GM19240 (cell line): Measurements from ENCODE around the gene CHST12.

ENCODE experiments used
- DNase-seq: peaks from one replicate; pipeline ENCODE4 v3.0.0; 2011; ENCODE audit warnings: low spot score; ENCODE audit not compliant: insufficient read length

CHST12 gene

GRCh38 chr7:2478399-2478785 is 75.0 kb downstream of the CHST12 start:
- no peak for DNase-seq

GRCh38 chr7:2478800-2479199 is 75.4 kb downstream of the CHST12 start:
- no peak for DNase-seq

GRCh38 chr7:2479276-2480069 is 76.1 kb downstream of the CHST12 start:
- no peak for DNase-seq

- no peak for DNase-seq
These were observed 76.6 kb downstream of the CHST12 start for GRCh38 chr7:2480070-2480408.

- no peak for DNase-seq
These were observed 77.8 kb downstream of the CHST12 start for GRCh38 chr7:2481195-2481594.

GRCh38 chr7:2482725-2483451 is 79.5 kb downstream of the CHST12 start:
- no peak for DNase-seq

GRCh38 chr7:2483494-2483893 is 80.1 kb downstream of the CHST12 start:
- no peak for DNase-seq

GRCh38 chr7:2484868-2485267 is 81.5 kb downstream of the CHST12 start:
- DNase-seq: no peak

- DNase-seq: no peak
These were observed 84.3 kb downstream of the CHST12 start for GRCh38 chr7:2487586-2488271.

GRCh38 chr7:2488272-2488645 is 84.8 kb downstream of the CHST12 start:
- DNase-seq: no peak

- no peak for DNase-seq
These were observed 85.3 kb downstream of the CHST12 start for GRCh38 chr7:2488681-2489080.

GRCh38 chr7:2490181-2490651 is 86.8 kb downstream of the CHST12 start:
- no peak for DNase-seq

GRCh38 chr7:2492038-2492437 is 88.6 kb downstream of the CHST12 start:
- DNase-seq: no peak

- no peak for DNase-seq
These were observed 90.1 kb downstream of the CHST12 start for GRCh38 chr7:2493205-2494164.

- no peak for DNase-seq
These were observed 91.0 kb downstream of the CHST12 start for GRCh38 chr7:2494191-2495130.

- DNase-seq: no peak
These were observed 92.2 kb downstream of the CHST12 start for GRCh38 chr7:2495418-2496299.

GRCh38 chr7:2496375-2496774 is 93.0 kb downstream of the CHST12 start:
- DNase-seq: no peak

- no peak for DNase-seq
These were observed 93.7 kb downstream of the CHST12 start for GRCh38 chr7:2497065-2497464.
